GM23248 (cell line): ENCODE data around the gene MTA2. TPM values are rescaled to one million over a fixed set of nuclear protein-coding genes. Genes with fewer than 3 reads are reported as not detected.

Experiments used
- DNase-seq: peaks from one replicate; pipeline ENCODE4 v3.0.0-alpha.2; 2015
- H2AFZ ChIP-seq: fragments of 200-600 bp; sonication (generic); 2 replicates; pipeline ENCODE4 v1.6.1; 2016; ENCODE audit warnings: antibody characterized with exemption
- H3F3A ChIP-seq: fragments of 200-600 bp; sonication (generic); 2 replicates; pipeline ENCODE4 v1.6.1; 2016; ENCODE audit warnings: mild to moderate bottlenecking, antibody characterized with exemption, mixed run types; ENCODE audit not compliant: insufficient read depth
- H3K27ac ChIP-seq: fragments of 200-600 bp; sonication (generic); 2 replicates; pipeline ENCODE4 v1.5.1; 2016; ENCODE audit warnings: mild to moderate bottlenecking
- H3K27me3 ChIP-seq: fragments of 200-600 bp; sonication (generic); replicated peaks from 2 replicates; pipeline ENCODE4 v1.6.1; 2016; ENCODE audit warnings: mild to moderate bottlenecking; ENCODE audit not compliant: insufficient read depth
- H3K36me3 ChIP-seq: fragments of 200-600 bp; sonication (generic); 2 replicates; pipeline ENCODE4 v1.6.1; 2016; ENCODE audit warnings: low read depth, mild to moderate bottlenecking
- H3K4me1 ChIP-seq: fragments of 200-600 bp; sonication (generic); 2 replicates; pipeline ENCODE4 v1.6.1; 2016; ENCODE audit warnings: mild to moderate bottlenecking; ENCODE audit not compliant: insufficient read depth
- H3K4me2 ChIP-seq: fragments of 200-600 bp; sonication (generic); one replicate; pipeline ENCODE4 v1.6.1; 2016; ENCODE audit warnings: mild to moderate bottlenecking; ENCODE audit not compliant: unreplicated experiment
- H3K4me3 ChIP-seq: fragments of 200-600 bp; sonication (generic); 2 replicates; pipeline ENCODE4 v1.5.1; 2016; ENCODE audit warnings: mild to moderate bottlenecking
- H3K79me2 ChIP-seq: fragments of 200-600 bp; sonication (generic); 2 replicates; pipeline ENCODE4 v1.6.1; 2016; ENCODE audit warnings: mild to moderate bottlenecking; ENCODE audit not compliant: insufficient read depth
- H3K9ac ChIP-seq: fragments of 200-600 bp; sonication (generic); 2 replicates; pipeline ENCODE4 v1.6.1; 2016; ENCODE audit warnings: mild to moderate bottlenecking
- H3K9me2 ChIP-seq: fragments of 200-600 bp; sonication (generic); 2 replicates; pipeline ENCODE4 v1.6.1; 2016; ENCODE audit warnings: mixed run types, mild to moderate bottlenecking, moderate library complexity; ENCODE audit not compliant: insufficient read depth
- H3K9me3 ChIP-seq: fragments of 200-600 bp; sonication (generic); one replicate; pipeline ENCODE4 v1.6.1; 2017; ENCODE audit warnings: low read depth
- H4K20me1 ChIP-seq: fragments of 200-600 bp; sonication (generic); 2 replicates; pipeline ENCODE4 v1.6.0; 2016; ENCODE audit not compliant: insufficient read depth
- EZH2 ChIP-seq: fragments of 200-600 bp; sonication (generic); IDR thresholded peaks from 2 replicates; pipeline ENCODE4 v1.6.1; 2018; ENCODE audit warnings: antibody characterized with exemption, mild to moderate bottlenecking; ENCODE audit not compliant: insufficient read depth, poor library complexity, severe bottlenecking
- EZH2phosphoT487 ChIP-seq: fragments of 200-600 bp; sonication (generic); IDR thresholded peaks from 2 replicates; pipeline ENCODE4 v1.6.1; 2018; ENCODE audit warnings: antibody characterized with exemption, moderate library complexity, mild to moderate bottlenecking, low read depth; ENCODE audit not compliant: insufficient read depth
- WGBS, 2 experiments: methylation state at CpG; one replicate each; pipeline ENCODE4 v1.1.6; 2015 to 2017; ENCODE audit warnings: low lambda C conversion rate in 2 of 2, low coverage in 1 of 2; ENCODE audit errors: missing lambda C conversion rate in 2 of 2; 5-methylcytosine and 5-hydroxymethylcytosine counted together
- in situ Hi-C: fragments of 300-500 bp; cut with MboI; formaldehyde crosslinking; loops from 2 replicates; pipeline ENCODE4 v1.15.0; 2020
- microRNA-seq: library from miRNA; unstranded; fragments of <30 nt; microRNA quantifications from one replicate; pipeline ENCODE4, GENCODE V29; 2016; ENCODE audit warnings: borderline number of aligned reads
- polyA plus RNA-seq: library from polyadenylated mRNA; unstranded; fragments of >200 nt; fragmentation: Nextera tagmentation; extraction: Ambion mirVana; gene quantifications from 2 replicates; pipeline ENCODE4 v1.2.1, GENCODE V29; 2016
- small RNA-seq: library from RNA; depleted of rRNA; stranded (forward); fragments of <200 nt; gene quantifications from one replicate; pipeline ENCODE3, GENCODE V24; 2014; ENCODE audit warnings: low read depth, low replicate concordance
- total RNA-seq: library from RNA; depleted of rRNA; stranded (reverse); fragments of >200 nt; shearing (Covaris generic); gene quantifications from 2 replicates; pipeline ENCODE4 v1.2.3, GENCODE V29; 2014; rRNA removed

Gene MTA2
- total and polyA plus RNA-seq, 2 experiments from 2014 or later: 28.9 to 98.8 TPM

DNA sequence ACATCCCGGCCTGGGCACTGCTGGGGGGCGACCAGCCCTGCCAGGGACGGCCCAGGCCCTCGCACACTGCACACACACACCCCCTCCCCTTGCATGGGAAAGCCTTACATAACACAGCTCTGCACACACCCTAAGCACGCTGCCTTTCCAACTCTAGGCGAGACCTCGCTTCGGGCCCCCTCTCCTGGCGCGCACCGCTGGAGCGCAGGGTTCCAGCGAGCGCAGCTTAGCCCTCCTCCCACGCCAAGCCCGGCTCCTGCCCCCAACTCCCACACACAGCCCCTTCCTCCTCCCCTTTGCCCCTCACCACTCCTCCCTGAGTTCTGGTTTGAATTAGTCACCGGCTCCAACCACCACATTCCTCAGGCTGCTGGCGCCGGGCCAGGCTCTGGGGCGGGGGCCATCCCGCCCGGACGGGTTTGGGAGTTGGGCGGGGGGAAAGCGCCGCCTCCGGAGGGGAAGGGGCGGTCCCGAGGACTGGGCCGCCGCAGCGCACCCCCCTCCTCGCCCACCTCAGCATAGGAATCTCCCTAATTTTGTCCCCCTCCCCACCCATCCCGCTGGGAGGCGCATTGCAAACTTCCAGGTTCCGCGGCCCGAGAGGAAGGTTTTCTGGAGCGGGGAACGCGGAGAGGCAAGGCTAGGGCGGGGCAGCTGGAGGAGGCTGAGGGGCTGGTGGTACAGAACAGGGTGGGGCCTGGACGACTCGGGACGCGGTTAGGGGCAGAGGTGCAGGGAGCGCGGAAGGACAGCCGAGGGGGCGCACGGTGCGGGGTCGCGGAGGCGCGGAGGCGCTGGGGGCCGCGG lies 56.0 kb downstream of the MTA2 start:
- peaks cover 90% of the 10 kb centered on the region for H3K79me2 ChIP-seq
- 0 to 2% methylated on average over 23 to 56 of the region's 59 CpGs for WGBS, 2 experiments
- H3K27ac ChIP-seq: peak overlapping the region; percentile 81
- in situ Hi-C loops: no loop called here
- H3K4me3 ChIP-seq: peak overlapping the region; percentile 96
- H3F3A ChIP-seq: peaks cover 23% of the 10 kb centered on the region
- H4K20me1 ChIP-seq: peaks cover 12% of the 10 kb centered on the region; the same call in 1 of the 2 replicates
- H3K9me3 ChIP-seq: no peaks in the 10 kb centered on the region
- peak overlapping the region; percentile 86 for H3K4me2 ChIP-seq
- peak; percentile 91 for DNase-seq
- TF ChIP-seq EZH2: no peak
- TF ChIP-seq EZH2phosphoT487: no peak
- H3K4me1 ChIP-seq: peaks cover 25% of the 10 kb centered on the region
- peak overlapping the region; percentile 92 for H3K9ac ChIP-seq
- peak overlapping the region; percentile 44 for H2AFZ ChIP-seq
- H3K9me2 ChIP-seq: no peaks in the 10 kb centered on the region
- H3K27me3 ChIP-seq: no peaks in the 10 kb centered on the region
- H3K36me3 ChIP-seq: no peaks in the 10 kb centered on the region

DNA sequence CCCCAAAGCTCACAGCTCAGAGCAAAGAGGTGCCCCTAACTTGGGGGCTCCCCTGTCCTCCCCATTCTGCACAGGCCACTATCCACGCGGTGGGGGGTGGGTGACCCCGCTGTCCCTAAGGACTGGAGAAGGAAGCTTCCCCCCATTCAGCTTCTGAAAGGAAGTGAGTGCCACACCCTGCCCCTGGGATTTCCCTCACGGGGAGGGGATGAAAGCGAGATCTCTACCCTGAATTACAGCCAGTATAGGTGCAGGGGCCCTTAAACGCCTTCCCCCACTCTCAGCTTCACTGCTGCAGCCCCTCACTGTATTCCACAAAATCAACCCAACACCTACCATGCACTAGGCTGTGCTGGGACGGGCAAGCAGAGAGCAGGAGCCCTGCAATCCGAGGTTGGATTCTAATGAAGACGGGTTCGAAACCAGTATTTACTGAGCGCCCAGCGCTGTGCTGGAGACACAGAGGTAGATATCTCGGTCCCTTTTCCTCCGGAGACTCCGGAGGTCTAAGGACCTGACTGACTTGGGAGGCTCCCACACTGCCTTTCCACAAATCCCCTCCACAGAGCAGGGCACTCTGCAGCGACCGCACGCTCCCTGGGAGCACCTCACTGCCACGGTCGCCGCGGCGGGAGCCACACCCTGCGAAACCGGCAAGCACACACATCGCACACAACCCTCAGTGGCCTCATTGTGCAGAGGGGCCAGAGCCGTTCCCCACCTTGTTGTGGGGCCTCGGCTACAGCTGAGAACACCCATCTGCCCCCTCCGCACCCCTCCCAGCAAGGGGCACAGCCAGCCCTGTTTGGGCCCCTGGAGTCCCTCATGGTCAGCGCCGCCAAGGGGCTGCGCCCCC lies 56.9 kb downstream of the MTA2 start:
- DNase-seq: peak; percentile 62

DNA sequence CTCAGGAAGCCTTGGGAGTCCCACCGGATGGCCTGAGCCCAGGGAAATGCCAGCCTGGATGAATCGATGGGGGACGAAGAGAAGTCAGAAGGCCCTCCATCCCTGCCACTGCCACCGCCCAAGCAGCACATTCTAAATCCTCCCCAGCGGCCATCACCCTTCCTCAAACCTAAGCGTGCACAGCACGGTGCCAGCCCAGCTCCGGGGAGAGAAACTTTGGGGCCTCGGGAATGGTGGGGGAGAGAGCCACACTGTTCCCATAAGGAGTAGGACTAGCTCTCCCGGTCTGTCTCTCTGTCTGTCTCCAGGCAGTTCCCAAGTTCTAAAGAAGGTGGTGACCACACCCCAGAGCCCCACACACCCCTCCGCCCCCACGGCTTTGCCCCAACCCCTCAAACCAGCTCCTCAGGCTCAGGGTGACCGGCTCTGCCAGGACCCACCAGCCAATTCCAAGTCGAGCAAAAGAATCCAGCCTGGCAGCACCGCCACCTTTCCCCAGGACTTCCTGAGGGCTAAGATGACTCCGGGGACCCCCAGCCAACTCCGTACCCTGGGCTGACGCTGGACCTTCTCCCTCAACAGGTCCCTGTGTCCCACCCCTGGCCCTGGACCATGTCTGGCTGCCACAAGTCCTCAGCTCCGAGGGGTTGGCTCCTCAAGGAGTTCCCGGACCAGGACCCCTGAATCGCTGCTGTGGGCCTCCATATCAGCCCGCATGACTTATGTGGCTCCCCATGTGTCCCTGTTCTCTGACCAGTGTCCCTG lies 57.8 kb downstream of the MTA2 start:
- Histone ChIP-seq H3K9ac (peak overlapping the region; percentile 92), H3K4me3 (peak overlapping the region; percentile 96), H3K4me1 (peaks cover 40% of the 10 kb centered on the region), H2AFZ (no peak overlapping the region), H3K9me2 (no peaks in the 10 kb centered on the region), H3K27ac (peak overlapping the region; percentile 81), H3K36me3 (no peaks in the 10 kb centered on the region), H3K9me3 (no peaks in the 10 kb centered on the region), H3F3A (peaks cover 34% of the 10 kb centered on the region), H3K4me2 (peak overlapping the region; percentile 86), H3K79me2 (peaks cover 97% of the 10 kb centered on the region), H3K27me3 (no peaks in the 10 kb centered on the region), H4K20me1 (peaks cover 16% of the 10 kb centered on the region)
- in situ Hi-C loops: no loop called here
- TF ChIP-seq EZH2 (no peak), EZH2phosphoT487 (no peak)
- 1 to 2% methylated on average over 21 of the region's 22 CpGs for WGBS, 2 experiments
- DNase-seq: peak; percentile 57

More for the DNA sequence above, 56.9 kb downstream of the MTA2 start:
- H4K20me1 ChIP-seq: peaks cover 15% of the 10 kb centered on the region; the same call in 1 of the 2 replicates
- no peaks in the 10 kb centered on the region for H3K27me3 ChIP-seq
- H2AFZ ChIP-seq: no peak overlapping the region
- peaks cover 28% of the 10 kb centered on the region for H3F3A ChIP-seq
- no peaks in the 10 kb centered on the region for H3K9me2 ChIP-seq
- no peak for TF ChIP-seq EZH2phosphoT487
- TF ChIP-seq EZH2: no peak
- peak overlapping the region; percentile 96 for H3K4me3 ChIP-seq
- WGBS, 2 experiments: 0 to 2% methylated on average over 30 to 32 of the region's 32 CpGs
- H3K79me2 ChIP-seq: peaks cover 93% of the 10 kb centered on the region
- peaks cover 34% of the 10 kb centered on the region for H3K4me1 ChIP-seq
- H3K9ac ChIP-seq: peak overlapping the region; percentile 92
- no peaks in the 10 kb centered on the region for H3K36me3 ChIP-seq
- in situ Hi-C loops: no loop called here
- peak overlapping the region; percentile 86 for H3K4me2 ChIP-seq
- H3K27ac ChIP-seq: peak overlapping the region; percentile 81
- H3K9me3 ChIP-seq: no peaks in the 10 kb centered on the region

Small RNA genes lying within 50 kb of the gene (microRNA-seq; reads per million reads assigned to microRNA genes)
- not detected for gene MIR6747

Small RNA genes lying within 50 kb of the gene (small RNA-seq; reads per million reads assigned to genes)
- gene AP001458.1 (not detected), gene EEF1G (not detected), gene MIR6747 (not detected)

Other genes starting within 250 kb of the MTA2 start
- not detected in 2 replicates for gene SCGB1A1, start 182.8 kb downstream of the MTA2 start, total RNA-seq
- gene SCGB1A1, start 182.8 kb downstream of the MTA2 start, polyA plus RNA-seq: not detected in 2 replicates
- gene AHNAK, start 55.1 kb downstream of the MTA2 start, total RNA-seq: 548 and 557 TPM in 2 replicates
- 163 and 167 TPM in 2 replicates for gene AHNAK, start 55.1 kb downstream of the MTA2 start, polyA plus RNA-seq
- 1,322 and 1,677 TPM in 2 replicates for gene EEF1G, start 28.0 kb downstream of the MTA2 start, total RNA-seq
- 533 and 544 TPM in 2 replicates for gene EEF1G, start 28.0 kb downstream of the MTA2 start, polyA plus RNA-seq
- gene TUT1, start 10.3 kb downstream of the MTA2 start, total RNA-seq: 6.1 and 7.7 TPM in 2 replicates
- 11.1 and 12.1 TPM in 2 replicates for gene TUT1, start 10.3 kb downstream of the MTA2 start, polyA plus RNA-seq
- gene EML3, start 10.9 kb upstream of the MTA2 start, total RNA-seq: 43.4 and 47.2 TPM in 2 replicates
- 32.8 and 34.8 TPM in 2 replicates for gene EML3, start 10.9 kb upstream of the MTA2 start, polyA plus RNA-seq
- 3.4 and 6.5 TPM in 2 replicates for gene ROM1, start 11.4 kb upstream of the MTA2 start, total RNA-seq
- 5.4 and 8.8 TPM in 2 replicates for gene ROM1, start 11.4 kb upstream of the MTA2 start, polyA plus RNA-seq
- gene B3GAT3, start 20.1 kb upstream of the MTA2 start, total RNA-seq: 32.1 and 35.6 TPM in 2 replicates
- 44.2 and 46.7 TPM in 2 replicates for gene B3GAT3, start 20.1 kb upstream of the MTA2 start, polyA plus RNA-seq
- 307 and 312 TPM in 2 replicates for gene GANAB, start 44.7 kb upstream of the MTA2 start, total RNA-seq
- 224 and 225 TPM in 2 replicates for gene GANAB, start 44.7 kb upstream of the MTA2 start, polyA plus RNA-seq
- gene INTS5, start 51.4 kb upstream of the MTA2 start, total RNA-seq: 26.4 and 30.4 TPM in 2 replicates
- 17.1 and 18.9 TPM in 2 replicates for gene INTS5, start 51.4 kb upstream of the MTA2 start, polyA plus RNA-seq
- gene C11orf98, start 63.3 kb upstream of the MTA2 start, total RNA-seq: 16.6 and 24.2 TPM in 2 replicates
- 76.8 and 77.9 TPM in 2 replicates for gene C11orf98, start 63.3 kb upstream of the MTA2 start, polyA plus RNA-seq
- gene CSKMT, start 63.4 kb upstream of the MTA2 start, total RNA-seq: 5.4 and 6.1 TPM in 2 replicates
- 2.9 and 3.6 TPM in 2 replicates for gene CSKMT, start 63.4 kb upstream of the MTA2 start, polyA plus RNA-seq
- gene UQCC3, start 69.8 kb upstream of the MTA2 start, total RNA-seq: 2.3 and 5.9 TPM in 2 replicates
- gene UQCC3, start 69.8 kb upstream of the MTA2 start, polyA plus RNA-seq: 14.5 and 15.1 TPM in 2 replicates
- gene LBHD1, start 70.4 kb upstream of the MTA2 start, total RNA-seq: 5.8 and 12.6 TPM in 2 replicates
- 3.6 and 4.3 TPM in 2 replicates for gene LBHD1, start 70.4 kb upstream of the MTA2 start, polyA plus RNA-seq
- 131 and 135 TPM in 2 replicates for gene UBXN1, start 77.2 kb upstream of the MTA2 start, total RNA-seq
- 84.0 and 85.3 TPM in 2 replicates for gene UBXN1, start 77.2 kb upstream of the MTA2 start, polyA plus RNA-seq
- gene LRRN4CL, start 87.7 kb upstream of the MTA2 start, total RNA-seq: 6.9 and 12.3 TPM in 2 replicates
- gene LRRN4CL, start 87.7 kb upstream of the MTA2 start, polyA plus RNA-seq: 2.1 and 2.3 TPM in 2 replicates
- gene BSCL2, start 105.6 kb upstream of the MTA2 start, total RNA-seq: 51.0 and 63.5 TPM in 2 replicates
- 74.5 and 79.0 TPM in 2 replicates for gene BSCL2, start 105.6 kb upstream of the MTA2 start, polyA plus RNA-seq
- gene GNG3, start 105.8 kb upstream of the MTA2 start, total RNA-seq: not detected in 2 replicates
- gene GNG3, start 105.8 kb upstream of the MTA2 start, polyA plus RNA-seq: 0.29 TPM in 1 of 2 replicates, not detected in the other
- gene HNRNPUL2, start 125.6 kb upstream of the MTA2 start, total RNA-seq: 2.9 and 5.0 TPM in 2 replicates
- 2.1 and 3.1 TPM in 2 replicates for gene HNRNPUL2, start 125.6 kb upstream of the MTA2 start, polyA plus RNA-seq
- gene TTC9C, start 126.6 kb upstream of the MTA2 start, total RNA-seq: 28.9 and 54.6 TPM in 2 replicates
- 40.1 and 46.6 TPM in 2 replicates for gene TTC9C, start 126.6 kb upstream of the MTA2 start, polyA plus RNA-seq
- 6.6 and 8.0 TPM in 2 replicates for gene ZBTB3, start 152.3 kb upstream of the MTA2 start, total RNA-seq
- 4.9 and 5.5 TPM in 2 replicates for gene ZBTB3, start 152.3 kb upstream of the MTA2 start, polyA plus RNA-seq
- 61.2 and 73.3 TPM in 2 replicates for gene POLR2G, start 159.7 kb upstream of the MTA2 start, total RNA-seq
- gene POLR2G, start 159.7 kb upstream of the MTA2 start, polyA plus RNA-seq: 154 and 156 TPM in 2 replicates
- 11.6 and 22.5 TPM in 2 replicates for gene TAF6L, start 169.5 kb upstream of the MTA2 start, total RNA-seq
- gene TAF6L, start 169.5 kb upstream of the MTA2 start, polyA plus RNA-seq: 8.2 and 9.1 TPM in 2 replicates
- 73.3 and 151 TPM in 2 replicates for gene TMEM179B, start 185.5 kb upstream of the MTA2 start, total RNA-seq
- 140 and 150 TPM in 2 replicates for gene TMEM179B, start 185.5 kb upstream of the MTA2 start, polyA plus RNA-seq
- 32.0 and 33.4 TPM in 2 replicates for gene TMEM223, start 190.1 kb upstream of the MTA2 start, total RNA-seq
- 31.4 and 34.2 TPM in 2 replicates for gene TMEM223, start 190.1 kb upstream of the MTA2 start, polyA plus RNA-seq
- 25.0 and 32.0 TPM in 2 replicates for gene NXF1, start 203.6 kb upstream of the MTA2 start, total RNA-seq
- gene NXF1, start 203.6 kb upstream of the MTA2 start, polyA plus RNA-seq: 51.1 and 53.3 TPM in 2 replicates
- gene STX5, start 230.2 kb upstream of the MTA2 start, total RNA-seq: 43.9 and 45.7 TPM in 2 replicates
- gene STX5, start 230.2 kb upstream of the MTA2 start, polyA plus RNA-seq: 32.0 and 34.0 TPM in 2 replicates
- not detected in 2 replicates for gene TEX54, start 231.0 kb upstream of the MTA2 start, total RNA-seq
- 0.44 TPM in 1 of 2 replicates, not detected in the other for gene TEX54, start 231.0 kb upstream of the MTA2 start, polyA plus RNA-seq
- gene WDR74, start 237.7 kb upstream of the MTA2 start, total RNA-seq: 41.4 and 50.4 TPM in 2 replicates
- 33.6 and 34.3 TPM in 2 replicates for gene WDR74, start 237.7 kb upstream of the MTA2 start, polyA plus RNA-seq